Body of pancreas (tissue), 4 donors: ENCODE results near the gene ASB7. TPM values are rescaled to one million over a fixed set of nuclear protein-coding genes. Genes with fewer than 3 reads are reported as not detected.

Source experiments
- ATAC-seq: fragments of 150-250 bp; one replicate; pipeline ENCODE4 v1.9.1; 2016
- DNase-seq, 4 donors: peaks; one replicate each; pipeline ENCODE4 v3.0.0-alpha.2; 2019
- H3K27ac ChIP-seq, 4 donors: fragments of 200-600 bp; sonication (generic); 1 replicate in 3 of 4; 2 replicates in 1 of 4; pipeline versions ENCODE4 v1.5.1 to v1.6.1; 2016 to 2019; ENCODE audit warnings: mild to moderate bottlenecking in 1 of 4, mixed read lengths in 1 of 4, moderate library complexity in 1 of 4
- H3K27me3 ChIP-seq, 2 donors: fragments of 200-600 bp; sonication (generic); one replicate each; pipeline ENCODE4 v1.6.0; 2016; ENCODE audit warnings: mild to moderate bottlenecking in 1 of 2
- H3K36me3 ChIP-seq, 2 donors: fragments of 200-600 bp; sonication (generic); replicated peaks in 1 of 2; 2 replicates each; pipeline ENCODE4 v1.5.1; 2016; ENCODE audit warnings: low read depth in 2 of 2; ENCODE audit not compliant: insufficient read depth in 1 of 2
- H3K4me1 ChIP-seq: fragments of 200-600 bp; sonication (generic); one replicate; pipeline ENCODE4 v1.6.0; 2016
- H3K4me3 ChIP-seq, 2 donors: fragments of 200-600 bp; sonication (generic); 1 replicate in 1 of 2; 2 replicates in 1 of 2; pipeline ENCODE4 v1.5.1; 2016 to 2019
- H3K9me3 ChIP-seq, 3 donors: fragments of 200-600 bp; sonication (generic); 1 replicate in 2 of 3; 2 replicates in 1 of 3; pipeline ENCODE4 v1.5.1; 2016
- POLR2A ChIP-seq, 3 donors: fragments of 450-650 bp; IDR thresholded peaks; one replicate each; pipeline ENCODE4 v1.6.1; 2016; ENCODE audit warnings: antibody characterized with exemption in 3 of 3, mild to moderate bottlenecking in 2 of 3
- WGBS, 2 donors: methylation state at CpG; one replicate each; pipeline ENCODE4 v1.1.5; 2017; 5-methylcytosine and 5-hydroxymethylcytosine counted together
- intact Hi-C: fragments of 100-400 bp; cut with DNase I; formaldehyde crosslinking; loops from one replicate; pipeline ENCODE4 v1.15.1; 2023
- total RNA-seq, 2 donors: library from RNA; depleted of rRNA; stranded (reverse); fragments of >200 nt; gene quantifications; one replicate each; pipeline ENCODE4 v1.1.0, GENCODE V29; 2016
- TF ChIP-seq, protein P1 (sequence below), 7 experiments: fragments of 450-650 bp in 4 of 7; fragments of 200-600 bp in 3 of 7; sonication (generic) in 3 of 7; IDR thresholded peaks; one replicate each; pipeline ENCODE4 v1.5.1; 2016 to 2019; ENCODE audit warnings: antibody characterized with exemption in 7 of 7

The ASB7 gene
- total RNA-seq, 2 donors from 2014 or later, result 7.6 to 8.6 TPM

DNA sequence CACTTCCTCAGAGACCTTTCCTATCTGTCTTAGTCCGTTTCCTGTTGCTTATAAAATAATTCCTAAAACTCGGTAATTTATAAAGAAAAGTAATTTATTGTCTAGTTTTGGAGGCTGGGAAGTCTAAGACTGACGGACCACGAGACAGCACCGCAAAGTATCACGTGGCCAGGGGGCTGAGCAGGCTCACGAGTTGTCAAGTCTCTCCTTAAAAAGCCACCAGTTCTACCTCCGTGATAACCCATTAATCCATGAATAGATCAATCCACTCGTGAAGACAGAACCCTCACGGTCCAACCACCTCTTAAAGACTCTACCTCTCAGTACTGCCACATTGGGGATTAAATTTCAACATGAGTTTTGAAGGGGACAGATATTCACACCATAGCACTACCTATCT, 1.2 kb upstream of the ASB7 start:
- Histone ChIP-seq H3K27ac (peak overlapping the region in 2 of 4 donors; percentile 63 to 73), H3K27me3 (no peaks in the 10 kb centered on the region), H3K36me3 (no peaks in the 10 kb centered on the region), H3K4me1 (peaks cover 39% of the 10 kb centered on the region), H3K9me3 (no peaks in the 10 kb centered on the region), H3K4me3 (peak overlapping the region in 1 of 2 donors; percentile 94)
- DNase-seq, result peak in 1 of 4 donors; percentile 5
- WGBS, 2 donors, result 0% methylated on average over 10 of the region's 10 CpGs
- no peak for TF ChIP-seq POLR2A (IDR thresholded peaks at IDR 0.05)
- TF ChIP-seq, protein P1, sequence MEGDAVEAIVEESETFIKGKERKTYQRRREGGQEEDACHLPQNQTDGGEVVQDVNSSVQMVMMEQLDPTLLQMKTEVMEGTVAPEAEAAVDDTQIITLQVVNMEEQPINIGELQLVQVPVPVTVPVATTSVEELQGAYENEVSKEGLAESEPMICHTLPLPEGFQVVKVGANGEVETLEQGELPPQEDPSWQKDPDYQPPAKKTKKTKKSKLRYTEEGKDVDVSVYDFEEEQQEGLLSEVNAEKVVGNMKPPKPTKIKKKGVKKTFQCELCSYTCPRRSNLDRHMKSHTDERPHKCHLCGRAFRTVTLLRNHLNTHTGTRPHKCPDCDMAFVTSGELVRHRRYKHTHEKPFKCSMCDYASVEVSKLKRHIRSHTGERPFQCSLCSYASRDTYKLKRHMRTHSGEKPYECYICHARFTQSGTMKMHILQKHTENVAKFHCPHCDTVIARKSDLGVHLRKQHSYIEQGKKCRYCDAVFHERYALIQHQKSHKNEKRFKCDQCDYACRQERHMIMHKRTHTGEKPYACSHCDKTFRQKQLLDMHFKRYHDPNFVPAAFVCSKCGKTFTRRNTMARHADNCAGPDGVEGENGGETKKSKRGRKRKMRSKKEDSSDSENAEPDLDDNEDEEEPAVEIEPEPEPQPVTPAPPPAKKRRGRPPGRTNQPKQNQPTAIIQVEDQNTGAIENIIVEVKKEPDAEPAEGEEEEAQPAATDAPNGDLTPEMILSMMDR (IDR thresholded peaks at IDR 0.05), result no peak
- intact Hi-C loops, result no loop called here
- ATAC-seq, result no peak

- H3K4me3 ChIP-seq, result peak overlapping the region; percentile 81 to 94
- WGBS, 2 donors, result 0% methylated on average over 18 to 21 of the region's 21 CpGs
- no peaks in the 10 kb centered on the region for H3K36me3 ChIP-seq
- H3K4me1 ChIP-seq, result peaks cover 37% of the 10 kb centered on the region
- DNase-seq (no peak), ATAC-seq (peak; percentile 2)
- no peak for TF ChIP-seq POLR2A (IDR thresholded peaks at IDR 0.05)
- intact Hi-C loops, result no loop called here
- no peaks in the 10 kb centered on the region for H3K9me3 ChIP-seq
- peak overlapping the region; percentile 63 to 81 (median 70) for H3K27ac ChIP-seq
- no peaks in the 10 kb centered on the region for H3K27me3 ChIP-seq
Measured at GRCh38 chr15:100601617-100602063, 749 bp upstream of the ASB7 start.

GRCh38 chr15:100602823-100603393, 519 bp downstream of the ASB7 start:
- no peaks in the 10 kb centered on the region for H3K36me3 ChIP-seq
- intact Hi-C loops, result no loop called here
- peak in 2 of 4 donors; percentile 10 to 12 for DNase-seq
- H3K4me3 ChIP-seq, result peak overlapping the region; percentile 81 to 99
- H3K27me3 ChIP-seq, result no peaks in the 10 kb centered on the region
- no peaks in the 10 kb centered on the region for H3K9me3 ChIP-seq
- TF ChIP-seq POLR2A (IDR thresholded peaks at IDR 0.05), result no peak
- TF ChIP-seq, protein P1 (IDR thresholded peaks at IDR 0.05), result no peak
- H3K27ac ChIP-seq, result peak overlapping the region; percentile 60 to 87 (median 70)
- ATAC-seq, result no peak
- WGBS, 2 donors, result 0 to 1% methylated on average over 8 to 16 of the region's 16 CpGs
- peaks cover 35% of the 10 kb centered on the region for H3K4me1 ChIP-seq

DNA sequence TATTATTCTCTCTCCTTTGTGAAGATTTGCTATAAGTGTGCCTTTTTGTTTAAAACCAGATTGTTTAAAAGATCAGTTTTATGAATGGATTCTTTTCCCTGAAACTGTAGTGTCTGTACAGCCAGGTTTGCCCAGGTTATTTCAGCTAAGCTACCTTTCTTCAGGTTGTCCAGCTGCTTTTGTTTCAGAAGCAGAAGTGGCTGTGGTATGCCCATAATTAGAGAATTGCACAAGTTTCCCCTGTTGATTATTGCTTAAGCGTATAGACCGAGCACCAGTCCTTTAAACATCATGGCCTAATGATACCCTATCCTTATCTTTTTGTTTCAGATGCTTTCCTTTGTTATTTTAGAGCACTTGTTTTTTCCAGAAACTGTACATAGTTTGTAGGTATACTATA, 10.2 kb downstream of the ASB7 start:
- H3K27me3 ChIP-seq, result no peaks in the 10 kb centered on the region
- DNase-seq, result no peak
- H3K9me3 ChIP-seq, result no peaks in the 10 kb centered on the region
- H3K4me1 ChIP-seq, result no peaks in the 10 kb centered on the region
- intact Hi-C loops, result no loop called here
- no peak for ATAC-seq
- H3K27ac ChIP-seq, result no peak overlapping the region
- H3K36me3 ChIP-seq, result peaks cover 0 to 4% of the 10 kb centered on the region in 2 donors
- TF ChIP-seq, protein P1 (IDR thresholded peaks at IDR 0.05), result no peak
- TF ChIP-seq POLR2A (IDR thresholded peaks at IDR 0.05), result no peak
- no peak overlapping the region for H3K4me3 ChIP-seq
- WGBS, 2 donors, result 80 to 90% methylated on average over 2 of the region's 2 CpGs

DNA sequence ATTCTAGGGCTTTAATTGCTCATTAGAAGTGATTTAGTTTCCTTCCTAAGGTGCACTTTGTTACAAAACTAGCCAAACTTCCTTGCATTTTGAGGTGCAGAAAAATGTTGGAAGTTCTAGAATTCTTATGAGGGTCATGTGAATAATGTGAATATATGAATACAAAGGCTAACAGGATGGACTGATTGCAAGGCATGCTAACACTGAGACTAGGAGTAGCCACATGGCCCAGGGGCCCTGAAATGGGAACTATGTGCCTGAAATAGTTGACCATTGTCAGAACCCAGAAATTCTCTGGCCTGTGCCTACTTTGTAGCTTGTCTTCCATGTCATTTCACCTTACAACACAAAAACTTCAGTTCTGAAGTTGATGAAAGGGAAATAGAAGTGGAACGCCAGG, 10.8 kb downstream of the ASB7 start:
- H3K36me3 ChIP-seq, result peaks cover 0 to 4% of the 10 kb centered on the region in 2 donors
- no peak overlapping the region for H3K27ac ChIP-seq
- no peaks in the 10 kb centered on the region for H3K27me3 ChIP-seq
- no peaks in the 10 kb centered on the region for H3K9me3 ChIP-seq
- DNase-seq (no peak), ATAC-seq (no peak)
- 86 to 93% methylated on average over 1 of the region's 1 CpG for WGBS, 2 donors
- H3K4me3 ChIP-seq, result no peak overlapping the region
- intact Hi-C loops, result no loop called here
- no peak for TF ChIP-seq POLR2A (IDR thresholded peaks at IDR 0.05)
- TF ChIP-seq, protein P1 (IDR thresholded peaks at IDR 0.05), result no peak
- no peaks in the 10 kb centered on the region for H3K4me1 ChIP-seq
